Gastroesophageal sphincter (tissue), 4 donors: Measurements from ENCODE around the gene TPM3. TPM values are rescaled to one million over a fixed set of nuclear protein-coding genes. Genes with fewer than 3 reads are reported as not detected.

ENCODE experiments used
- ATAC-seq: fragments of 150-250 bp; one replicate; pipeline ENCODE4 v1.9.1; 2016; ENCODE audit warnings: mild to moderate bottlenecking, moderate library complexity
- H3K27ac ChIP-seq, 4 donors: fragments of 200-600 bp; sonication (generic) in 3 of 4; 1 replicate in 3 of 4; 2 replicates in 1 of 4; pipeline ENCODE4 v1.5.1; 2016 to 2019
- H3K27me3 ChIP-seq: fragments of 200-600 bp; sonication (generic); one replicate; pipeline ENCODE4 v1.5.1; 2019
- H3K36me3 ChIP-seq, 2 donors: fragments of 200-600 bp; sonication (generic); one replicate each; pipeline ENCODE4 v1.5.1; 2019; ENCODE audit warnings: control low read depth in 1 of 2
- H3K4me1 ChIP-seq, 3 donors: fragments of 200-600 bp; sonication (generic); 1 replicate in 2 of 3; 2 replicates in 1 of 3; pipeline ENCODE4 v1.5.1; 2016 to 2019; ENCODE audit warnings: control low read depth in 2 of 3
- H3K4me3 ChIP-seq, 2 donors: fragments of 200-600 bp; sonication (generic); one replicate each; pipeline ENCODE4 v1.5.1; 2019; ENCODE audit warnings: mild to moderate bottlenecking in 1 of 2, moderate library complexity in 1 of 2
- H3K9me3 ChIP-seq, 3 donors: fragments of 200-600 bp; sonication (generic); one replicate each; pipeline ENCODE4 v1.5.1; 2017 to 2019; ENCODE audit warnings: control low read depth in 2 of 3
- CTCF ChIP-seq, 4 experiments: fragments of 200-600 bp in 2 of 4; fragments of 450-650 bp in 2 of 4; sonication (generic) in 1 of 4; IDR thresholded peaks; one replicate each; pipeline ENCODE4 v1.5.1; 2017 to 2019; ENCODE audit warnings: antibody characterized with exemption in 4 of 4, mild to moderate bottlenecking in 2 of 4, moderate library complexity in 2 of 4
- EP300 ChIP-seq: sonication (generic); formaldehyde crosslinking; IDR thresholded peaks from one replicate; pipeline ENCODE4 v1.6.1; 2017; ENCODE audit warnings: antibody characterized with exemption, mild to moderate bottlenecking
- POLR2A ChIP-seq, 2 donors: fragments of 450-650 bp; IDR thresholded peaks; one replicate each; pipeline ENCODE4 v1.6.1; 2017; ENCODE audit warnings: antibody characterized with exemption in 2 of 2, mild to moderate bottlenecking in 2 of 2, moderate library complexity in 1 of 2
- POLR2AphosphoS5 ChIP-seq: sonication (generic); formaldehyde crosslinking; IDR thresholded peaks from one replicate; pipeline ENCODE4 v1.6.1; 2017; ENCODE audit warnings: antibody characterized with exemption
- WGBS, 2 donors: methylation state at CpG; one replicate each; pipeline ENCODE4 v1.1.5; 2018; ENCODE audit warnings: low coverage in 1 of 2; 5-methylcytosine and 5-hydroxymethylcytosine counted together
- total RNA-seq, 4 donors: library from RNA; depleted of rRNA; stranded (reverse); fragments of >200 nt; gene quantifications; one replicate each; pipeline ENCODE4 v1.1.0, GENCODE V29; 2016

TPM3 gene
- total RNA-seq, 4 donors from 2014 or later: 95.9 to 275 (median 151) TPM

- no peaks in the 10 kb centered on the region for H3K27me3 ChIP-seq
- TF ChIP-seq CTCF (IDR thresholded peaks at IDR 0.05): no peak
- no peak for TF ChIP-seq EP300
- no peak for TF ChIP-seq POLR2A (IDR thresholded peaks at IDR 0.05)
- no peak for TF ChIP-seq POLR2AphosphoS5
- H3K4me3 ChIP-seq: peak overlapping the region in 1 of 2 donors; percentile 71
- H3K4me1 ChIP-seq: peaks cover 5 to 52% (median 12%) of the 10 kb centered on the region in 3 donors
- peaks cover 0 to 45% of the 10 kb centered on the region in 2 donors for H3K36me3 ChIP-seq
- H3K9me3 ChIP-seq: no peaks in the 10 kb centered on the region
- 30 to 46% methylated on average over 3 of the region's 3 CpGs for WGBS, 2 donors
- H3K27ac ChIP-seq: peak overlapping the region in 1 of 4 donors; percentile 13
- ATAC-seq: no peak
These were observed 26.6 kb upstream of the TPM3 start for GRCh38 chr1:154218545-154218944.

GRCh38 chr1:154213274-154213673, 21.4 kb upstream of the TPM3 start:
- WGBS, 2 donors: 67 to 78% methylated on average over 1 of the region's 1 CpG
- Histone ChIP-seq H3K36me3 (peaks cover 3 to 90% of the 10 kb centered on the region in 2 donors), H3K9me3 (no peaks in the 10 kb centered on the region), H3K4me3 (no peak overlapping the region), H3K4me1 (peaks cover 0 to 16% (median under 1%) of the 10 kb centered on the region in 3 donors), H3K27ac (no peak overlapping the region), H3K27me3 (no peaks in the 10 kb centered on the region)
- no peak for ATAC-seq
- no peak for TF ChIP-seq POLR2AphosphoS5
- TF ChIP-seq EP300: no peak
- TF ChIP-seq POLR2A (IDR thresholded peaks at IDR 0.05): no peak
- TF ChIP-seq CTCF (IDR thresholded peaks at IDR 0.05): no peak

- Histone ChIP-seq H3K36me3 (peaks cover 3 to 90% of the 10 kb centered on the region in 2 donors), H3K27me3 (no peaks in the 10 kb centered on the region), H3K4me3 (no peak overlapping the region), H3K9me3 (no peaks in the 10 kb centered on the region), H3K4me1 (peaks cover 0 to 4% (median 0%) of the 10 kb centered on the region in 3 donors), H3K27ac (no peak overlapping the region)
- WGBS, 2 donors: 90 to 92% methylated on average over 2 to 4 of the region's 10 CpGs
- TF ChIP-seq EP300 (no peak), POLR2A (IDR thresholded peaks at IDR 0.05) (no peak), CTCF (IDR thresholded peaks at IDR 0.05) (no peak), POLR2AphosphoS5 (no peak)
- ATAC-seq: no peak
These were observed 20.2 kb upstream of the TPM3 start for GRCh38 chr1:154212083-154212482.

GRCh38 chr1:154208677-154209388, 16.9 kb upstream of the TPM3 start:
- Histone ChIP-seq H3K4me3 (no peak overlapping the region), H3K9me3 (no peaks in the 10 kb centered on the region), H3K4me1 (no peaks in the 10 kb centered on the region), H3K36me3 (peaks cover 7 to 94% of the 10 kb centered on the region in 2 donors), H3K27ac (no peak overlapping the region), H3K27me3 (no peaks in the 10 kb centered on the region)
- TF ChIP-seq EP300 (no peak), POLR2AphosphoS5 (no peak)
- 68 to 76% methylated on average over 2 to 5 of the region's 5 CpGs for WGBS, 2 donors
- no peak for ATAC-seq

- Histone ChIP-seq H3K9me3 (no peaks in the 10 kb centered on the region), H3K4me3 (no peak overlapping the region), H3K36me3 (peaks cover 4 to 78% of the 10 kb centered on the region in 2 donors), H3K4me1 (no peaks in the 10 kb centered on the region), H3K27ac (no peak overlapping the region), H3K27me3 (no peaks in the 10 kb centered on the region)
- TF ChIP-seq CTCF (IDR thresholded peaks at IDR 0.05) (no peak), EP300 (no peak), POLR2A (IDR thresholded peaks at IDR 0.05) (no peak), POLR2AphosphoS5 (no peak)
- ATAC-seq: no peak
- WGBS, 2 donors: 81 to 84% methylated on average over 6 to 9 of the region's 9 CpGs
These were observed 15.4 kb upstream of the TPM3 start for GRCh38 chr1:154207262-154207661.
